ENCODE data around the gene TMEM132D.

The TMEM132D gene

GRCh38 chr12:129717438-129717837, 186.4 kb downstream of the TMEM132D start:
- no peak for DNase-seq

DNA sequence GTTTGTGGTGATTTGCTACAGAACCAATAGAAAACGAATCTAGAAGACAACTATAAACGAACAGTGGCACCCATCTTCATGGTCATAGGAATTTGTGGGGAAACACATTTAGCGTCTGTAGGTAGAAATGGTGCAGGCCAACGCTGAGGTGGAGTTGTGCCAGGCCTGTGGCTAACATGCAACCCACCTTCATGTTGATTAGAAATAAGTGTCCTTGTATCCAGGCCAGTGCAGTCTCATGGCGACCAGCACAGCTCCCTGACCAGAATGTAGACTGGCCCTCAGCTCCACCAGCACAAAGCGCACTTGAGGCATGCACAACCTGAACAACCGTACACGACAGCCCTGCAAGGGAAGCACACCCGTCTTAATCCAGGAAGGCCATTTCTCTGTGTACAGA, 187.0 kb downstream of the TMEM132D start:
- DNase-seq = no peak

GRCh38 chr12:129706716-129707115, 197.1 kb downstream of the TMEM132D start:
- DNase-seq = no peak

- no peak for DNase-seq
Observed at GRCh38 chr12:129704232-129704830, 199.5 kb downstream of the TMEM132D start.

GRCh38 chr12:129701631-129702101, 202.2 kb downstream of the TMEM132D start:
- DNase-seq = no peak

DNA sequence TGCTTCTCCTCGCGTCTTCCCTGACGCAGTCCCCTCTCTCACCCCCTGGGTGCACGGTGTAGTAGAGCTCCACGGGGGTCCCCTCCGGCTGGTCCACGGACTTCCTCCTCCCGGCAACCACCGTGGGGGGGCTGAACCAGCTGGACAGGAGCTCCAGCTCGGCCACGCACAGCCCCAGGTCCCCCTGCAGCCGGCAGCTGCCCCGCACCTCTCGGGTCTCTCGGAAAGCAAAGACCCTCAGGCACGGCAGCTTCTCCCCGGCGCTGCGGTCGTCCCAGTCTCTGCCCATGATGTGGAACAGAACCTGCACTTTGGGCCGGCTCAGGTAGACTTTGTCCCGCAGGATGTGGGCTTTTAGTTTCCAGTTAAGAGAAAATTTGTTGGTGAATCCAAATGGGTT, 203.8 kb downstream of the TMEM132D start:
- DNase-seq = no peak

GRCh38 chr12:129696926-129697325, 206.9 kb downstream of the TMEM132D start:
- no peak for DNase-seq

DNA sequence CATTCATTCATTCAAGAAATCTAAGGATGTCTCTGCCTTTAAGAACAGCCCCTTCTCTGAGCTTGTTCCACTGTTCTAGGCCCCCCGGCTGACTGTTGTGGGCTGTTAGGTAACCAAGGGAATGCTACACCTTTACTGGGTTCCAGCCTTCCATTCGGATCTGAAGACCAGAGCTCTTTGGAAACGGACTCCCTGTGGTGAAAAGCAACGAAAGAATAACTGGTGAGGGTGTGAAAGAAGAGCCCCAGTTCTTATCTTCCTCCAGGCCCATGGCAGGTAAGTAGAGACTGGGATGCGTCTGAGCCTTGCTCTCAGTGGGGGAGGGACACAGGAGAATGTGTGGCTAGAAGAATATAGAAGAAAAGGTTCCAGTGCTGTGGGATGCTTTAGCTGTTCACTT, 207.4 kb downstream of the TMEM132D start:
- DNase-seq = no peak

- no peak for DNase-seq
Observed at GRCh38 chr12:129693731-129694130, 210.1 kb downstream of the TMEM132D start.

- DNase-seq = no peak
Observed at GRCh38 chr12:129687731-129688130, 216.1 kb downstream of the TMEM132D start.

- no peak for DNase-seq
Observed at GRCh38 chr12:129681830-129682229, 222.0 kb downstream of the TMEM132D start.

- DNase-seq = no peak
Observed at GRCh38 chr12:129681151-129681550, 222.7 kb downstream of the TMEM132D start.

DNA sequence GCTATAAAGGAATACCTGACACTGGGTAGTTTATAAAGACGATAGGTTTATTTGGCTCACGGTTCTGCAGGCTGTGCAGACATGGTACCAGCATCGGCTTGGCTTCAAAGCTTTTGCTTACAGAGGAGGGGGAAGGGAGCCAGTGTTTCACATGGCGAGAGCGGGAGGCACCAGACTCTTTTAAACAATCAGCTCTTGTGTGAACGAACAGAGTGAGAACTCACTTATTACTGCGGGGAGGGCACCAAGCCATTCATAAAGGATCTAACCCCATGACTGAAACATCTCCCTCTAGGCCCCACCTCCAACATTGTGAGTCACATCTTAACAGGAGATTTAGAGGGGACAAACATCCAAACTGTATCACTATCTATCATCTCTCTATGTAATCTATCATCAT, 227.4 kb downstream of the TMEM132D start:
- DNase-seq = no peak

DNA sequence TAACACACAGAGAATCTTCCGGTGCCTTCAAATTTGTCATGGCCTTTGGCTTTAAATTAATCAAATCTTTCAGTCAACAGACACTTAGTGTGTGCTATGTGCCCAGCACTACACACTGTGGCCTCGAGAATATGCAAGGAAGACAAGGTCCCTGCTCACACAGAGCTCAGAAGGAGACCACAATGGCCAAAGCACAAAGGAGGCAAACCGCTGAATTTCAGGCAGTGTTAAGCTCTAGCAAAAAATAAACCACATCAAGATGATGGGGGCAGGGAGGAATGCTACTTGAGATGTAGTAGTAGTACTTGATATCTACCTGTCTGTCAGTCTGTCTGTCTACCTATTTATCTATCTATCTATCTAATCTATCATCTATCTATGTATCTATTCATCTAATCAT, 227.9 kb downstream of the TMEM132D start:
- no peak for DNase-seq

DNA sequence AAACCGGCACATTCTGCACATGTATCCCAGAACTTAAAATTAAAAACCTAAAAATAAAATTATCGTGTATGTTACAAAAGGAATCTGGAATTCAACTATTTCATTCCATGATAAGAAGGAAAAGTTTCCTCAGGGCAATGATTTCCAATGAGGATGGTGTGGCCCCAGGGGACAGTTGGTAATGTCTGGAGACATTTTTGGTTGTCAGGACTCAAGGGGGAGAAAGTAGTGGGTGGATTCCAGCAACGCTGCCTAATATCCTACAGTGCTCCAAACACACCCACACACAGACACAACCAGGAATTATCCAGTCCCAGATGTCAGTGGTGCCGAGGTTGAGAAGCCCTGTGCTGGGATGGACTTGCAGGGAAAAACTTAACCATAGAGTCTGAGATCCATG, 228.3 kb downstream of the TMEM132D start:
- DNase-seq = no peak

- no peak for DNase-seq
Observed at GRCh38 chr12:129673806-129674205, 230.0 kb downstream of the TMEM132D start.

- DNase-seq = no peak
Observed at GRCh38 chr12:129672110-129672509, 231.7 kb downstream of the TMEM132D start.

- no peak for DNase-seq
Observed at GRCh38 chr12:129670256-129670920, 233.4 kb downstream of the TMEM132D start.

GRCh38 chr12:129665414-129665813, 238.4 kb downstream of the TMEM132D start:
- DNase-seq = no peak

DNA sequence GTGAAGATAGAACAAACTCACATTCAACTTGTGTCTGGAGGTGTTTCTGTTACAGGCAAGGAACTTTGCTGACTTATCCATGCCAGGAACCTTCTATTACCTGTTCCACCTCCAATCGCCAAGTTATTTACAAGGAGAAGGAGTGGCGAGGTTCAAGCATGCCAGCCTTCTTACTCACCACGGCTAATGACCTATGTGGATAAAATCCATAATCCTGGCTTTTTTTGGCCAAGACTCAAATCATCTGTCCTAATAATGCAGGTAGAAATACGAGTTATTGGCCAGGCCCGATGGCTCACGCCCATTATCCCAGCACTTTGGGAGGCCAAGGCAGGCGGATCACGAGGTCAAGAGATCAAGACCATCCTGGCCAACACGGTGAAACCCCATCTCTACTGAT, 241.6 kb downstream of the TMEM132D start:
- DNase-seq = no peak

DNA sequence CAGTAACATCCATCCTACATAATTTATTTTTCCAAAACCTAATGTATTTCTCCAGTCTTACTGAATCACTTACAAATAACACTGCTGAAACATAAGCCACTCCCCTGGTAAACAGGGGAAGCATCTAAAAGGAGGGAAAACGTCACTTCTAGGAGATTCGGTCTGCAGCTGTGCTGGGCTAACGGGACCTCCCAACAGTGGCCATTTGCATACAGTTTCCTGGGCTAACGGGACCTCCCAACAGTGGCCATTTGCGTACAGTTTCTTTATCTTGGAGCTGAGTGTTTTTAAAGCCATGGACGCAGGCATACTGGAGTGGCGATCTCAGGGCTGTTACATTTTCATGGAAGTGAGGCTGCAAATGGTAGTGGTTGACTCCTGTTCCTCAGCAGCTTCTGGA, 242.9 kb downstream of the TMEM132D start:
- no peak for DNase-seq

DNA sequence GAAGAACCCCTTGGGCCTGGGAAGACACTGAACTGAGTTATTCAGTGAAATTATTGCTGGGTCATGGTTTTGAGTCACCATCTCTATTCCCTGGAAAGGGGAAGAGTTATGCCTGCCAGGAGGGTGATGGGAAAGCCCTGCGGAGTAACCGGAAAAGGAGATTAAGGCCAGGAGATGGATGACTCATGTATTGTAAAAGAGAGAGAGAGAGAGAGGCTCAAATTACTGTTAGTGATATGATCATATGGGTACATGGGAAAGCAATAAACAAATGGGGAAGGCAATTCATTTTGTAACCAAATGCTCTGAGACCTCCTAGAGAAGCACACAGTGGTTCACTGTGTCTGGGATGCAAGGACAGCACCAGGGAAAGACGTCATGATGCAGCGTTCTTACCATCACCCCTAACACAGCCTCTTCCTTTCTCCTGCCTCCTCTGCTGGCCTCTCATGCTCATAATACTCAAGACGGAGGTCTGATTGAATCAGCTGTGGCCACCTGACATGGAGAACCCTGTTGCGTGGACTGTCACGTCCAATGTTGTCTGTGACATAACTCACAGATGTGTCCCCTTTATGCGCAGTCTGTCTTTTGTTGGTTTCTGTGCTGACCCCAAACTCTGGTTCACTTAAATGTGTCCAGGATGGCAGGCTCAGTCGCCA, 243.7 kb downstream of the TMEM132D start:
- DNase-seq = no peak

- no peak for DNase-seq
Observed at GRCh38 chr12:129657179-129657578, 246.6 kb downstream of the TMEM132D start.

- no peak for DNase-seq
Observed at GRCh38 chr12:129651951-129652350, 251.9 kb downstream of the TMEM132D start.
